OCI-M1 (cell line): ENCODE data around the gene ISYNA1.

Experiments used
- DNase-seq: peaks from one replicate; lab custom pipeline; 2025; lab: John Stamatoyannopoulos, UW

ISYNA1 gene

DNA sequence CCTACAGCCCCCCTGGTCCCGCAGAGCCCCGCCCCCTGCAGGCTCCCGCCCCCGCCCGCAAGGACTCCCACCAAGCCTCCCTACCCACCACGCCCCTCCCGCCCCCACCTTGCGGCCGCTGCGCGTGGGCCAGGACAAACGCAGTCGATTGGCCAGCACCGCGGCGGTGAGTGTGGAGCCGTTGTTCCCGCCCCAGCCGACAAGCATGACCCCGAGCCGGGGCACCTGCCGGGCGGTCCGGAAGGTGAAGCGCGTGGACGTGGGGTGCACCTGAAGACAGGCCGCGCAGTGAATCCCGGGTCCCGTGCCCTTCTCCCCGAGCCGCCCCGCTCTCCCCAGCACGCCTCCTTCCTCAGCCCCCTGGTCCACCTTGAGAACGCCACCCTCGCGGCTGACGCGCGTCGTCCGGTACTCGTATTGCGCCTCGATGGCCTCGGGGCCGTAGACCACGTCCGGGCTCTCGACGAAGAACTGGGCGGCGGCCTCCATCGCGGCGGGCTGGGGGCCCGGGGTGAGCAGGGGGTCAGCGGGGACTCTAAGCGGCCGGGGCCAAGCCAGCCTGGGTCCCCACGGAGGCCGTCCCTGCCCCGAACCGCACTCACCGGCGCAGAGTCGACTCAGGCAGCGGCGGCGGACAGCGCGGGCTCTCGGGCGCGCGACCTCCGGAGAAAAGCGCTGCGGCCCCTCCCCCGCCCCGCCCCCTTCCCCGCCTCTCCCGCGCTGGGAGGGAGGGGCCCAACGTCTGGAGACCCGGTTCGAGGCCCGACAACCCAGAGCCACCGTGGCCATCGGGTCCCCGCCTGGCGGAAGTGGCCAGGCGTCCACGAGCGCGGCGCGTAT is at the start of gene ISYNA1:
TSS of gene ISYNA1 (minus strand) at position 643 of the 840 bp plus-strand sequence. CDS start at position 489, 154 bp downstream.
- DNase-seq: peak; percentile 79

DNA sequence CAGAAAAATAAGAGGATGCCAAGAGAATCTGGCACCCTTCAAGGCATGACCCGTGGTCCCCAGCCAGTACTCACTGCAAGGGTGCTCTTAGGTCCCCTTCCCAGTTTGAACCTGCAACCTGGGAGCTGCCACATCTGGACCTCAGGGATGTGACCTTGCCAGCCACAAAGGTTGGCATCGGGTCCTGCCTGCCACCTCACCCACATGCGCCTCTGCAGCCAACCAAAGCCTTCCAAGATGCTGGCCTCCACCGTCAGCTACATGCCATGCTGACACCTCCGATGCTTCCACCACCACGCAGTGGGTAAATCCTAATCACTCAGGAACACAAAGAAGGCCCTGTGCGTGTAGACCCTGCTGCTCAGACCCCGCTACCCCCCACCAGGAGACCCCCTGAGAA is 48.8 kb upstream of the ISYNA1 start:
- DNase-seq: no peak

DNA sequence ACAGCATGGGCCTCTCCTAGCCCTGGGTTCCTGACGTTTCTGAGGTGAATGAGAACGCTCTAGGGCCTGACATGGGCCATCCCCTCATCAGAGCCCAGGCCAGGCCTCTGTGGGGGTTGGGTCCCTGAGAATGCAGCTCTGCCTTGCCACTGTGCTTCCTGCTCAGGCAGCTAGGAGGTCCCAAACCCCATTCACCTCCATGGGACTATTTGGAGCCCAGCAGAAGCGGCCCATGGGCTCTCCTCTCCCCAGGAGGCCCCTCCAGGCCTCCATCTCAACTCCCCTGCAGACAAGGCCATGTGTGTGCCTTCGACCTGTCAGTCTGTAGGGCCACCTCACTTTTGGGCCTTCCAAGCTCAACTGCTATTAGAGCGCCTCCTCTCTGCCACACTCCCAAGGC is 47.1 kb upstream of the ISYNA1 start:
- peak; percentile 5 for DNase-seq

DNA sequence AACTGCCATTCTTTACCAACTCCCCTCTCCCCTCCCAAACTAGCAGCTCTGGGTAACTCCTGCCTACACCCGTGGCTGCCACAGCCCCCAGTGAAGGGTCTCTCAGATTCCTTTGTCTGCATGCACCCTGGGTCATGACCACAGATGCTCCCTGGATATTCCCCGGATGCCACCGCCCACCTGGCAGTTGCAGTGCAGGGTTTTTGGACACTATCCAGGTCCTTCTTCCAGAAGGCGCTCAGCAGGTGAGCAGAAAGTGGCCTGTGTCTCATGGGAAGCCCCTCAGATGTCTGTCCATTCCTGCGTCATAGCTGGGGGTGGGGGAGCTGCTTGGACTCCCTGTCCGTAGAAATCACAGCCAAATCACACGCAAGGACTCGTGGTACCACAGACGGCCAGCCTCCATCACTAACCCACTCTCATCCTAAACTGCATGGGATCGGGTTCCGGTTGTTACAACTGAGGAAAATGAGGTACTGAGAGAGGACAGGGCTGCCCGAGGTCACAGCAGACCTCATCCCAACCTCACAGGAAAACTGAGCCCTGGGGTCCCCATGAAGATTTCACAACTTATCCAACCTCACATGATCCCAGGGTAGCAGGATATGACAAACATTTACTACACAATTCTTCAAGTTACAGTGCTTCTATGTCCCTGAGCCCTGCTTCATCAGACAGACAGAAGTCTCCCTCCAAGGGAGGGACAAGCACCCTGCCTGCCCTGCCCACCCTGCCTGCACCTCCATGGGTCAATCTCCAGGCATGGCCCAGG is 45.4 kb upstream of the ISYNA1 start:
- DNase-seq: no peak

DNA sequence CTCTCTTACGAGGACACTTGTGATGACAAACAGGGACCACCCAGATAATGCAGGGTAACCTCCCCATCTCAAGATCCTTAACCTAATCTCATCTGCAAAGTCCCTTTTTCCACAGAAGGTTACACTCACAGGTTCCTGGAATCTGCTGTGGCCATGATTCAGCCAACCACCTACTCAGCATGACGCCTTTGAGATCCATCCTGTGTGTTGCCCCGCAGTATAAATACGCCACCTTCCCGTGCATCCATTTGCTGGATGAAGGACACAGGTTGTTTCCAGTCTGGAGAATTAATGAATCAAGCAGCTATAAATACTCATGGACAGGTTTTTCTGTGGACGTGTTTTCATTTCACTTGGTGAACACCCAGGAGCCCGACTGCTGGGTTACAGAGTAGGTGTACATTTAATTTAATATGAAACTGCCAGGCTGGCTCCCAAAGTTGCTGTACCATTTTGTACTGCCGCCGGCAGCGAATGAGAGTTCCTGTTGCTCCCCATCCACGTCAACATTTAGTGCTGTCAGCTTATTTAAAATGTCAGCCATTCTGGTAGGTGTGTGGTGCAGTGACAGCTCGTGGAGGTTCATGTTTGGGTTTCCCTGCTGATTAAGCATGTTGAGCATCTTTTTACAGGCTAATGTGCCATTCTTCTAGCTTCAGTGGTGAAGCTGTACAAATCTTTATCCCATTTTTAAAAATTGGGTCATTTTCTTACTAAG is 43.7 kb upstream of the ISYNA1 start:
- no peak for DNase-seq

DNA sequence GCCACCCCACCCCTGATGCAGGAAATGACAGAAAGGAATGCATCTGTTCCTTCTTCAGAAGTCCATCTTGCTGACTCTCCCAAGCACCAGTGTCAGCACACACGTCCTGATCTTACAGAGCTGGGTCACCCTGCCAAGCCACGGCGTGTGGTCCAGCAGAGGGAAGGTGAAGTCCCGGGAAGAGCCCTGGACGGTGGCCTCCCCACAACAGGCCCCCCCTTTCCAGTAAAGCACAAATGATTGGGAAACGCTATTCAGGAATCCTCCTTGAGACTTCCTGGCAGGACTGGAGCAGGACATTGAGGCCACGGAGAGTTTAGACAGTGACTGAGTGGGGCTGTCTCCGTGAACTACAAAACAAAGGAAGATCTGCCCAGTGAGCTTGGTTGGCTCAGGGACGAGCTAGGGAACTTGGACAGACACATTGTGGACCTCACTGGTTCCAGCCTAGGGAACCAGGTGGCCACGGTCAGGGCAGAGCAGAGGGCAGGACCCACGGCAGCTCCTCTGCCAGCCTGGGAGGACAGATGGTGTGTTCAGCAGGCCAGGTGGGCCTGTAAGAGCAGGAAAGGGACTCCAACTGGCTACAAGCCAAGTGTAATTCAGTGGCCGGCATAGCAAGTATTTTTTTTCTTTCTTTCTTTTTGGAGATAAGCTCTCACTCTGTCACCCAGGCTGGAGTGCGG is 42.2 kb upstream of the ISYNA1 start:
- DNase-seq: no peak

DNA sequence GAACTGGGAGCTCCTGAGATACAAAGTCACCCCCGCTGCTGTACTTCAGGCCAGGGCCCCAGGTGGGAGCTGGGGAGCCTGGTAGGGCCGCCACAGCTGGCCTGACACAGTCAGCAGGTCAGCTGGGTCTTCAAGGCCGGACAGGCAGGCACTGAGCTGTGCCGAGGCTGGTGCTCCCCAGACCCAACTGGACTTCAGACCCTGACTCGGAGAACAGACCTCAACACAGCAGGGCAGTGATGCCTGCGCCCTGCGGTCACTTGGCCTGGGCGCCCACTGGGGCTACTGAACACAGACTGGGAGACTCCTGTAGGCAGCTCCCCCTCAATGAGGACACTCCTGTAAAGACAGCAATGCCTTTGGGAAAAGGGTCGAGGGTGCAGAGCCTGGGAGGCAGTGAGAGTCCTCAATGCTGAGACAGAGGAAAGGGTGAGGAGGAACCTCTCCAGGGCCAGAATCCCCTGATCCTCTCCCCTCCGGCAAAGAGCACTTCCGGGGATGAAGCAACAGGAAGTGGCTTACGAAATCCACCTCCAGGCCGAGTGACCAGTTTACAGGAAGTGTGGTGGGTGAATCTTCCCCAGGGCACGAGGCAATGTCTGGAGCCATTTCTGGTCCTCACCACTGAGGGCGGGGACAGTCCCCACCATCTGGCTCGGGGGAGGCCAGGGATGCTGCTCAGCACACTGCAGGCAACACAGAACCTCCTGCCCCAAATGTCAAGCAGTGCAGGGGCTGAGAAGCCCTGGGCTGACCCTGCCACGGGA is 40.8 kb upstream of the ISYNA1 start:
- peak; percentile 93 for DNase-seq

DNA sequence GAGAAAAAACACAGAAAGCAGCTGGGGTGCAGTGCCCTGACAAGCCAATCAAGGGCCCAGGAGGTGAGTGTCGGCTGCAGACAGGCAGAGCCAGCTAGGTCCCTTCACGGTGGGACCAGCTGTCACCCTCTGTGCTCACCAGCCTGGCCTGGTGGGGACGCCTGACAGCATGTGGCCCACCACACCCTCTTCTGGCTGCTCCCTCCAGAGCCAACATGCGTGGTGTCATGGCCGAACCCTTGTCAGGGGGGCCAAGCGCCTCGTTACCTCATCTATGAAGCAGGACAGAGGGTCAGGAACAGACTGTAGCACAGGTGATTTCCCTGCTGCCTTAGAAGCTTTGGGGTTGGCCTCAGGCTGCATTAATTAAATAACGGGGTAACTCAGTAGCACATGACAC is 40.0 kb upstream of the ISYNA1 start:
- no peak for DNase-seq

DNA sequence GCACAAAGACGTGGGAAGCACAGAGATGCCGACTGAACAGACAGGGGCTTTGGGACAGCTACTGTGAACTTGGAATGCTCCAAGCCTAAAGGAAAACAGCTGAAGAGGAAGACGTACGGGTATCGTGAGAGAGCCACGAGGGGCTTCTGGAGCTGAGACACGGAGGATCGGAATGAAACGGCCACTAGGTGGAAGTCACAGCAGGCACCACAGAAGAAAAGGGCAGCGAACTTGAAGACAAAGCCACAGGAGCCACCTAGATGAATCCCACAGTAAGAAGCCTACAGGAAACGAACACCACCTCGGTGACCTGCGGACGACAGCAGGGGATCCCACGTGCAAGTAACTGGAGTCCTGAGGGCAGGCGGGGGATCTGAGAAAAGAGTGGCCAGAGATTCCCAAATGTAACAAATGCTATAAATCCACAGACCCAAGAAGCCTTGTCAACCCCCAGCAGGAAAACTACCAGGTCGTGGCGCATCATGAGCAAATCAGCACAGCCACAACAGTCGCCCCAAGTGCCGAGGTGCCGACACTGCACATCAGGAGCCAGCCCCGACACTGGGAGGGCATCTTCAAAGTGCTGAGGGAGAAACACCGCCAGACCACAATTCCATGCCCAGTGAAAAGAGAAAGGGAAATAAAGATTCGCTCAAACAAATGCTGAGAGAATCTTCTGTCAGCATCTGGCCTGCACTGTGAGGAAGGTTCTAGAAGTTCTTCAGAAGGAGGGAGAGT is 39.3 kb upstream of the ISYNA1 start:
- DNase-seq: no peak

DNA sequence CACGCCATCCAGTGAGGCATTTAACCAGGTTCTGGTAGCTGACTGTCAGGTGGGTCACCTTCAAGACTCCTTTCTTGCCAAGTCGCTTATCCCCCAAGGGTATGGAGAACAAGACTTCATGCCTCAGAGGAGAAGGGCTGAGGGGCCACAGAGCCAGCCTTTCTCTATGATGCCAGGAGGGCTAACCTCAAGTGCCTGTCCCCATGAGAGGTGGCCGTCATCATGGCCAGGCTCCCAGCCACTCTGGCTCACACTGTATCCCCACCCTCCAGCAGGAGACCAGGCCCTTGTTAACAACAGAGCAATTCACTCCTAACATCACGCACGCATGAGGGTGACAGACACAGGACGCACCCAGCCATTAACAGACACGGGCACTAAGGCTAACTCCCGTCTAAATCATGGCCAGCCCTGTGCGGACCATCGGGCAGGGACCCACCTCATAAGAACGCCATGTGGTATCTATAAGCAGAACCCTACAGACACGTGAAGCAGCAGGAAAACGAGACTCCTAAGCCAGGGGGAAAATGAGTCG is 38.6 kb upstream of the ISYNA1 start:
- no peak for DNase-seq

DNA sequence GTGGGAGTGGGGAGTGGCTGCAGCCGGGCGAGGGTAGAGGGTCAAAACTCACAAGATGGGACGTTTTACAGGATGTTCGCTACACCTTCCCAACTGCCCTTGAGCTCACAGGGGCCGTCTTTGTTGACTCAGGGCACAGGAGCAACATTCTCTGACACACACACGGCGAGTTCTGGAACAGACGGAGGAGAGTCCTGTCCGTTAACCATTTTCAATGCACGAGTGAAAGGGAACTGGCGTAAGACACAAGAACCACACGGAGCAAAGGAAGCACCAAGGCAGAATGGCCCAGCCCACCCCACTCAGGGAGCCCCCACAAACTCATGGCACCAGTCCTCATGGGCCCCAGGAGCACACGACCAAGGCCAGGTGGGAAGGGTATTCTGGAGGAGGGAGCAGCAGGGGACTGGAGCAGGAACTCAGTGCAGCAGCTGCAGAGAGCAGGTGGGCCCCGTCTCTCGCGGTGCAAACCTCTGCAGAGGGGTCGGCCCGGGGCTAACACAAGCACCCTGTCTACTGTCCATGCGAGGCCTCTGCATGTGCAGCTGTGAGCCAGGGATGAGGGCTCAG is 37.9 kb upstream of the ISYNA1 start:
- no peak for DNase-seq

DNA sequence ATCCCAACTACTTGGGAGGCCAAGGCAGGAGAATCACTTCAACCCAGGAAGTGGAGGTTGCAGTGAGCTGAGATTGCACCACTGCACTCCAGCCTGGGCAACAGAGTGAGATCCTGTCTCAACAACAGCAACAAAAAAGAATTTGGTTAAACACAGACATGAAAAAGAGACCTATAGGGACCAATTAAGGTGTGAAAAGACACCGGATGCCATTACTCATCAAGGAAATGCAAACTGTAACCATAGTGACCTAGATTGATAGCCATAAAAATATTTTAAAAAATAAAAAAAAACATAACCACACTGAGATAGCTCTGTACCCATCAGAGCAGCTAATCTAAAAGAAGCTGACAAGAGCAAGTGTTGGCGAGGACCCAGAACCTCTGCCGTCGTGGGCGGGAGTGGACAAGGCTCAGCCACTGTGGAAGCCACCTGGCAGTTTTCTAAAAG is 37.1 kb upstream of the ISYNA1 start:
- no peak for DNase-seq

DNA sequence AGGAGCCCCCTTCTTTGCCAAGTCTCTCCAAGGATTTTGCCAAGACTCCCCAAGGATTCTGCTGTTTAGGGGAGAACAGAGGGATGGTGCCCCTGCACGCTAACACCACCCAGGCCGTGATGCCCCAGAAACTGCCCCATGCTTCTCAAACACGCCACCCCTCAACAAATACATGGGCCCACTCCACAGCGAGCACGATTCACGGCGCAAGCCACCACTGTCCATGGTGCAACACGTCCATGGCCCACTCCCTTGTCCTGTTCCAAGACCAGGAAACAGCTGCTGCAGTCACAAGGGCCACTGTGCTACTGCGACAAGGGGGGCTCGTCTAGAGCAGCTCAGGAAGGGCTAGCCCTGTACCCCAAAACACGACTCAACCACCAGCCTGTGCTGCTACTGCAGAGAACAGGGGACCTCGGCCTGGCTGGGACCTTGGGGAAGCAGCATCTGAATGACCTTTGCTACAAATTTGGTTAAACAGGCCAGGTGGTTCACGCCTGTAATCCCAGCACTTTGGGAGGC is 36.5 kb upstream of the ISYNA1 start:
- DNase-seq: no peak

DNA sequence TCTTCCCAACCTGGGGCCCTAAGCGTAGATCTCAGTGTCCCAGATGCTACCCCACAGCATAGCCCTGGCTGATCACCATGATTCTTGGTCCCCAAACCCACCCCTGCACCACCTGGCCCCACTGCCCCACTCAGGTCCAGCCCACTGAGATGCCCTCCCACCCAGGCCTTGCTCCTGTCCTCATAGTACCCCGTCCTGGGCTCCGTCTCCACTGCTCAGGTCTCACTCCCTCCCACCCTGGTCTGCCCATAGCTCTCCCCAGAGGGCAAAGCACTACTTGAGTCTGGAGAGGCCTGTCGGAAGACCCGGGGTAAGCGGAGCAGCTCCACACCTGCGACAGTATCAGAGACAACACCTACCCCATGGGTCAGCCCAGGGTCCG is 35.8 kb upstream of the ISYNA1 start:
- DNase-seq: no peak

DNA sequence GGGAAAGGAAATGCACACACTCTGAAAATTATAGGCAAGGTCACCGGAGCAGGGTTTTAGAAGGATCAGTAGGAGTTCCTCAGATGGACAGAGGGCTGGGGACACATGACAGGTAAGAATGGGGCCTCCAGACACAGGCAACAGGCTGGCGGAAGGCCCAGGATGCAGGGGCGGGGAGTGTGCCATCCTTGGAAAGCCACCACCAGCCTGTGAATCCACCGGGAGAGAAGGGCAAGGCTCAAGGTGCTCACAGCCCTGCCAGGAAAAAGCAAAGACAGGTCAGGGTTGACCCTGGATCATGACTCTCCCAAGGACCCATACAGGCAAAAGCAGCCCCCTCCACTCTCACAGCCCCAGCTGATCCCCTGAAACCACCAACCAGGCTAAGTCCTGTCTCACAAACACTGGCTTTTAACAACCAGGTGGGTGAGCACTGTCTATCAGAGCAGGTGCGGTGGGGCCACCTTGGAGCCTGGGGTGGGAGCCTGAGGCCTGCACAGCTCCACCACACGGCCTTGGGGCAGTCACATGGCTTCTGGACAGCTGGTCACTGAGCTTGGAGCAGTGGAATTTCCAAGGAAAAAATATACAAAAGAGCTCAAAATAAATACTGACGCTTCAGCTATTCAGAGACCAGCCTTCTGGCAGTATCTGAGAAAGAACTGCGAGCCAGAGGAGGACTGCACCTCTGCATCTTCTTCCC is 35.2 kb upstream of the ISYNA1 start:
- DNase-seq: no peak

DNA sequence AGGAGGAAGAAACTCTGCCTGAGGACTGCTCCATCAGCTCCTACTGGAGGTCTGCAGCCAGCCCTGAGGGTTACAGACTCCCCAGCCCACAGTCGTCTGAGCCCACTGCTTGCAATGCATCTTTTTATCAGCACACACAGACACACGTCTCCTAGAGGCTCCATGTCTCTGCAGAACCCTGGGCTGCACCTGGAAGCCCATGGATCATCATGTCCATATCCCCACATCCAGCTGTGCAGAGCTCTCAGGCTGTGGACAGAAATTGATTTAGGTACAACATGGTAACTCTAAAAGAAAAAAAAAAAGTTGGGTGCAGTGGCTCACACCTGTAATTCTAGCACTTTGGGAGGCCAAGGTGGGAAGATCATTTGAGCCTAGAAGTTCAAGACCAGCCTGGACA is 32.9 kb upstream of the ISYNA1 start:
- DNase-seq: no peak

DNA sequence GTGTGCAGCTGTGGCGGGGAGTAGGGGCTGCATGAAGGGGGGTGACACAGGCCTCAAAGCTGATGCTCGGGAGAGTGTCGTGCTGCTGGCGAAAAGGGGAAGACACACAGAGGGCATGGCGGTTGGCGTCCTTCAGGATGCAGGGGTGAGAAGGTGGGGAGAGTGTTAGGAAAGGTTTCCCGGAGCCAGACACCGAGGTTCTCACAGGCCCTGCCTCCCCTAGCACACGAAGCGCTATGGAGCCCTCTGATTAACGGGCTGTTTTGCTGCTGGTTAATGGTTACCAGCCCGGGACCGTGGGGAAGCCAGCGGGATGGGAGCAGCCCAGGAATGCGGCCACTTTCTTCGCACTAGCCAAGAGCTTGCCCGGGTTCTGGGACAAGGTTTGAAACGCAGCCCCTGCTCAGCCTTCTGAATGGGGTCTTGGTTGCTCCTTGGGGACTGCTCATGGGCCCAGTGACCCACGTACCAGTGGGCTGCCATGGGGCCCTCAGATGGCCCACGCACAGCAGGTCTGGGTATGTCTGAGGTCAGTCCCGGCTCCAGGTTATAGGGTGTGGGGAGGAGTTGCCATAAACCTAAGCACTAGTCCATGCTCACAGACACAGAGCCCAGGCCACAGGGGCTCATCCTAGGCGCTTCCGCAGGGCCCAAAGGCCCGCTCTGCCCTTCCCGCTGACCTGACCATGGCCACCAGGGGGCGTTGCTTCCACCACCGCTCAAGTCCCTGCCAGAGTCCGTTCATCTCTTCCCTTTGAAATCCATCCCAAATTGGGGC is 31.3 kb upstream of the ISYNA1 start:
- peak; percentile 62 for DNase-seq

DNA sequence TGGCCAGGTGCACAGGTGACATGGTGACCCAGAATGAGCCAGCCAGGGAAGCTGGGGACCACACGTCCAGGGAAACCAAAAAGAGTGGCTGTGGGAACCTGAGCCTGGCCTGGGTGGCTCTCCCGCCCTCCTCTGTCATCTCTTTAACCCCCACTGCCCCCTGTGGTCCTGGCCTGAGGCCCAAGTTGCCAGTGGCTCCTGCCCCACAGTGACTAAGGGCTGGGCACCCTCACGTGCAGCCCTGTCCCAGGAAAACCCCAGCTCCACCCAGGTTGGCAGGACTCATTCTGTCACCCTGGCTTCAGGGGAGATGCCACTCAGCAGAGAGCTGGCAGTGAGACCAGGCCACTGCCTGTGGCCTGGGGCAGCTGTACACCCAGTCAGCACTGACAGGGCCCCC is 30.6 kb upstream of the ISYNA1 start:
- DNase-seq: no peak
